ENCODE measurements around the gene PPP1R16B.
"Not testable (repeated sequence)": the region's sequence is repeated elsewhere in the genome, so short reads cannot be mapped to it uniquely, and the experiment has no call there.

Gene PPP1R16B

DNA sequence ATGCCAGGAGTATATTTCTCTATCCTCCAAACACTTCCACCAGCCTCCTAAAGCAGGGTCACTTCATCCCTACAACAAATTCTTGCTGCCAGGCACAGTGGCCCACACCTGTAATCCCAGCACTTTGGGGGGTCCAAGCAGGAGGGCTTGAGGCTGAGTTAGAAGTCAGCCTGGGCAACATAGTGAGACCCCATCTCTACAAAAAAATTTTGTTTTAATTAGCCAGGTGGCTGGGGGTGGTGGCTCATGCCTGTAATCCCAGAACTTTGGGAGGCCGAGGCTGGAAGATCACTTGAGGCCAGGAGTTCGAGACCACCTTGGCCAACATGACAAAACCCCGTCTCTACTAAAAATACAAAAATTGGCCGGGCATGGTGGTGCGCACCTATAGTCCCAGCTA, 11.4 kb upstream of the PPP1R16B start:
- not testable (repeated sequence) for DNase-seq

DNA sequence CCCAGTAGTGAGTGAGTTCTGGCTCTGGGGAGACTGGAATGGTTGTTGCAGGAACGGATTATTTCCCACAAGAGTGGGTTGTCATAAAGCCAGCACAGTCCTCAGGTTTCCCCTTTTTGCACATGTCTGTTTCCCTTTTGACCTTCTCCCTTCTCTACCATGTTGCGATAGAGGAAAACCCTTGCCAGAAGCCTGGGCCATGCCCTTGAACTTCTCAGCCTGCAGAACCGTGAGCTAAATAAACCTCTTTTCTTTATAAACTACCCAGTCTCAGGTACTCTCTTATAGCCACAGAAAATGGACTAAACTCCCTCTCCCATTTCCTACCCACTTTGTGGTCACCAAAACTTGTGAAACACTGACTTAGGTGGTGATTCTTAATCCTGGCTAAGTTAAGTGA, 7.2 kb upstream of the PPP1R16B start:
- DNase-seq = no peak

DNA sequence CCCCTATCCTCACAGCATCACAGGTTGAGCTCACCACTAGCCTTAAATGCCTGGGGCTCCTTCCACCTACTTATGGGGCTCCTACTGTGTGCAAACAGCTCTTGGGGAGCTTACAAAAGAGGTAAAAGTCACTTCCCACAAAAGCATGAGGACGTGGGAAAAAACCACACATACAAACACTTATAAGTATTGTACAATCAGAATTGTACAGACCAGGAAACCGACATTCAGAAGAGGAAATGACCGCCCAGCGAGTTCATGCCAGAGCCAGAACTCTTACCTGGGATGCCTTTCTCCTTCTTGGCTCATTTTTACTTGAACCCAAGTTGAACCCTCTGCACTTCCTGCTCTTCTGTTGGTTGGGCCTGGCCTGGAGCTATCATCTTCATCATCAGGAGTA, 6.3 kb upstream of the PPP1R16B start:
- no peak for DNase-seq

DNA sequence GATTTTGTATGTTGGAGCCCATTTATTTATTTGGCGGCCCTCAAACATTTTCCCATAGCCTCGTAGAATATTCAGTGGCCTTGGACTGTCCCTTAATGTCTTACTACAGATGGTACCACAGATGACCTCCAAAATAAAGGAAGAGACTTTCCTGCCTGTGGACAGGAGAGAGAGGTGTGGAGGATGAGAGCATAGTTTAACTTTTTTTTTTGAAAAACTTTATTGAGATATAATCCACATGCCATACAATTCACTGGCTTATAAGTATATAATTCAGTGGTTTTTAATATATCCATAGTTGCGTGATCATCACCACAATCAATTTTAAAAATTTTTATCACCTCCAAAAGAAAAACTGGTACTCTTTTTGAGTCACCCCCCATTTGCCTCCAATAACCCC, 4.6 kb upstream of the PPP1R16B start:
- no peak for DNase-seq

DNA sequence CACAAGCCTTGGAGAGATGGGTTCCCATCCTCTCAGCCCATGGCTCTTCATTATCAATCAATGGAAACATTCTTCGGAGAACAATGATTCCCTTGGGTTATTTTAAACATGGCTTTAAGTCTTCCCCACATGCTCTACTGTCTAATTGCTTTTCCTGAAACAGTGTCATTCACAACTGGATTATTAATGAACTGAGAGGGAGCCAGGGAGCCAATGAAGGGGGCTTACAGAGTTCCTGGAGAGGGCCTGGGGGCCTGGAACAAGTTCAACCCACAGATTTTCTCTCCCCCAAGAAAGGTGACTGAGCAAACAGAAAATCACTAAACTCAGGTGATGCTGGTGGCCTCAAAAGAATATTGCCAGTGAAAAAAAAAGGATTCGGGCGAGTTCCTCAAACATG, 1.3 kb upstream of the PPP1R16B start:
- DNase-seq = no peak

DNA sequence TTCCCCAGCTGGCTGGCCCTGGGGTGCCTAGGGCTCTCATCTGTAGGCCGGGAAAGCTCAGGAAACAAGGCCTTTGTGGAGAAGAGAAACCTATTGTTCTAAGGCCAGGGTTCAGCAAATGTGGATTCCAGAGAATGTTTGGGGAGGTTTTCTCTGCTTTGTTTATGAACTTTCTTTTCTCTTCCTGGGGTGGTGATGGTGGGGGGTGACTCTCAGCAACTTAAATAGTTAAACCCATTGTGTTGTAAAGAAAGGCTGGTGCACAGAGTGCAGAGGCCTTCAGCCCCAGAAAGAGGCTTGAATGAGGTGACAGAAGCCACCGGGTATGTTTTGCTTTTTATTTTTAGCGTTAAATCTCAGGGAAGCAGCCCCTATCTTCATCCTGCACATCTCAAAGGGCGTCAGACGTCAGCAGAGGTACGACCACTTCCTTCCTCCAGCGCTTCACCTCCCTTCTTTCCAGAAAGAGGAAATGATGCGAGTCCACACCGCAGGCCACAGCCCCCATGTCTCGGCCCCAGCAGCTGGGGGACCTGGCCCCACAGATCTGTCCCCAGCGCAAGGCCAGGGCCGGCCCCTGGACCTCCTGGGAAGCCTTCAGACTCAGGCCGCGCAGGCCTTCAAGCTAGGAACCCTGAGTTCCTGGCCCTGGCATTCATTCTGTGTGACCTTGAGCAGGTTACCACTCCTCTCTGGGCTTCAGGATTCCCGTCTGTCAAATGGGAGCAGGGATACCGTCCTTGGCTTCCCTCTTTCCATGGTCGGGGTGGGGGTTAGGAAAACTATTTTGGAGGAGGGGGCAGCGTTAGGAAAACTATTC, 605 bp upstream of the PPP1R16B start:
- no peak for DNase-seq

DNA sequence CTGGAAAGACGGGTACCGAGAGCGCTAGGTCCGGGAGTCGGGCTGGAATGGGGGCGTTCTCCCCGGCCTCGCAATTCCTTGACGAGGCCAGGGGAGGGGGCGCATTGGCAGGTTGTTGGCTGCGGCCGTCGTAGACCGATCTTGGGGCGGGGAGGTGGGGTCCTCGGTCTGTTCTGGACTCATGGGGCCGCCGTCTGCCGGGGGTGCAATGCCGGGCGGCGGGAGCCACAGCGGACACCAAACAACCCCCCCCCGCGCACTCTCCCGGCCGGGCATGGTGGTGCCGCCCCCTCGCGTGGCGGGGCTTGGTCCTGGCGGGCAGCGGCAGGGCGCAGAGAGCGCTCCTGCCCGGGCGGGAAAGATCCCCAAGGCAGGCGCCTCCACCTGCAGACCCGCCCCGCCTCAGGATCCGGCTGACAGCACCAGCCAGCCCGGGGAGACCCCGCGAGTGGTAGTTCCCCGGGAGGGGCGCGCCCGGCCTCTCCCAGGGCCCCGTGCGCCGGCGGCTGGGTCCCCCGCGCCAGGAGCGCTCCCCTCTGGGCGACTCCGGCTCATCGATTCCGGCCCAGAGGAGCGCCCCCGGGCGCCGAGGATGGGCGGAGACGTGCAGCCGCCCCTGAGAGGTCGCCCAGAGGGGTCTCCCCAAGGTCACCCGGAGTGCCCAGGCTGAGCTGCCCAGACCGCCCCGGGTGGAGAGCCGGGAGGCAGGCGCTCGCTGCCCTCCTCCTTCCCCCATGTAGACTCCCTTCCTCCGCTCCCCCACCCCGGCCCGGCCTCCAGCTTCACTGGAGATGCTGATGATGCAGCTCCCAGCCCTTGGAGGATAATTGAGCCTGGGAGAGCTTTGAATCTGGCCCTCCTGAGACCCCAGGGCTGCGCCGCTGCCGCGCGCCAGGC, 709 bp downstream of the PPP1R16B start:
- no peak for DNase-seq

DNA sequence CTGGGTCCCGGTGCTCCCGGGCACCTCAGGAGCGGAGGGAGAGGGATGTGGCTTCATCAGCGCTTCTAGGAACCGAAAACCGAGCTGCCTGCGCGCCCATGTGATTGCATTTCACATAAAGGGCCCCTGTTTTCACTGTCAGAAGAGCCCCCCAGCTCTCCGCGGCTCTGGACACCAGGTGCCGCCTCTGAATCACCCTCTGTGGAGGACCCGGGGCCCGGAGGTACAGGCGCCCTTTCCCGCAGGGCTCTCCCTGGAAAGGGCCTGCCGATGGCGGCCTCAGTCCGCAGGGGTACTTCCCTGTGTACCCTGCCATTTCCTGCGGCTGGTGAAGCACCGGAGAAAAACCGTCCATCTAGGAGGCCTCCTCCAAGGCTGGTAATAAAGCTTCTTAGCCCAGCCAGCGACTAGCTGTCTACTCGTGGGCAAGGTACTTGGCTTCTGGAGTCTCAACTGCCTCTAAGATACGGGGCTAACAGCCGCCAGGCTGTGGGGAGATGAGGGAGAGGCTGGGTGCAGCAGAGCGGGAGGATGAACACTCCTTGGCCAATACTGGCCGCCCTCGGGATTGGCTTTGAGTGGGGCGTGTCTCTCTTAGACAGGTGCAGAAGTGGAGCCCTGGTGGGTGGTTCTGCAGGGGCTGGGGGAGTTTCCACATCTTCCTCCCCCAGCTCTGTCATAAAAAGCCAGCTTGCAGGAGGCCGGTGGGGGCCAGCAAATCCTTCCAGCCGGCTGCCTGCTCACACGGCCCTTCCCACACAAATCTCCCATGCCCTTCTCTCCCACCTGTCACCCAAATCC, 1.6 kb downstream of the PPP1R16B start:
- DNase-seq = no peak

DNA sequence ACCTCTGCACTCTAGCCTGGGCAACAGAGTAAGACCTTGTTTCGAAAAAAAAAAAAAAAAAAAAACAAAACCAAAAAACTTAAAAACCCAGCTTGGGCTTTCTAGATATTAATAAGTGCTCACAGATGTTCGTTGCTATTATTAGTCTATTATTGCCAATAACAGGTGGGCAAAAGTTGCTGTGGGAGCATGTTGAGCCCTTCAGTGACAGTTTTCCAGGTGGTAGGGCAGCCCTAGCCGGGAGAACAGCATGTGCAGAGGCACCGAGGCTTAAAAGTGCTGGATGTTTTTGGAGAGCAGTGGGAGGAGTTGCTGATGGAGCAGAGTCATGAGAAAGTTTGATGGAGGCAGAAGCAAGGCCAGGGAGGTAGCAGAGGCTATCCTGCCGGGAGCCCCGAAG, 4.4 kb downstream of the PPP1R16B start:
- DNase-seq = no peak

DNA sequence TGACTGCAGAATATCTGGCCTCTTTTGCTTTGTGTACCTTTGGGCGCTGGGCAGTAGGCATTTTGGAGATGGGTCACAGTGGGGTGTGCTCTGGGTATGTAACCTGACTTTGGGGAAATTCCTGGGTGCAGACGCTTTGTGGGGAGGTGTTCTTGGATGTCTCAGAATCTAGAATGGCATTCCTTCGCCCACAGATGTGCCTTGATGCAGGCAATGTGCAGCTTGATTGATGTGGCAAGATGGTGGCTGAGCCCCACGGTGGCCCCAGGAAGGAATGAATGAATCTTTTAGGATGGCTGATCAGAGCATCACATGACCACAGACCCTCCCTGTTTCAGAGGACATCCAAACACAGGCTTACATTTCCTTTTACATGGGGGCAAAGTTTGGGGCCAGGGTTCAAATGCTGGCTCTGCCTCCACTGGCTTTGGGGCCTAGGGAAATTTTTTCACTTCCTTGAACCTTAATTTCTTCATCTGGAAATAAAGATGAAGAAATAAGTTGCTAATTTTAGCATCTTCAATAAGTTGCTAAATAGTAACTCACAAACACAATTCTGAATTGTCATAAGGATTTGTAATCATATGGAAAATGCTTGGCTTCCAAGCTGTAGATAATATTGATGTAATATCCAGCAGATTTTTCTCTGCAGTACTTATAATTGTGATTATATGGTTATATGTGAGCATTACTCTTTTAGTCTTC, 5.6 kb downstream of the PPP1R16B start:
- no peak for DNase-seq

DNA sequence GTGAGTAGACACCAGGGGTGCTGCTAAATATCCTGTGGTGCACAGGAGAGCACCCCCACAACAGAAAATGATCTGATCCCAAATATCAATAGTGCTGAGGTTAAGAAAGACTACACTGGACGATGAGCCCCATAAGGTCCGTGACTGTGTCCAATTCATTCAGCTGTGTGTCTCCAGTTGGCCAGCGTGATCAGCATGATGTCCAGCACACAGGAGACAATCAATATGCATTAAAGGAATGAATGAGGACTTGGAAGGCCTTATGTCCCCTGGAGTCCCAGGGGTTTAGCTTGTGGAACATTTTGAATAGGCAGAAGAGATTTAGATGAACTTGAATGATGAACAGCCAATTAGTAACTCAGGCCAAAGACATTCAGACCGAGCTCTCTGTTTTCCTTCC, 6.3 kb downstream of the PPP1R16B start:
- no peak for DNase-seq

DNA sequence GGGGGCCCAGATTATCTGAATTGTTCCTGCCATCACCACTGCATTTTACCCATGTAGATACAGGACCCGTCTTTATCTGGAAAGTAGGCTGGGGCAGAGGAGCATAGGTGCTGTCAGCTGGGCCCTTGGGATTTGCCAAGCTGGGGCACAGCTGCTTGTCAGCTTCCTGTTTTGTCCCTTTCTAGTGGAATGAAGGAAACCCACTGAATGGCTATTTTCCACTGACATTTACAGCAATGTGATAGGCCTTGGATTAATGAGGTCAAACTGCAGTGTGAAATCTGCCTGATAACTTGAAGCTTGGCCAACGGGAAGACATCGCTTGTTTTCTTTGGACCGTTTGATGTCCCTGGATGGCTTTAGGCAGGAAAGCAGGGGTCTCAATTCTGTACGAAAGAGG, 6.7 kb downstream of the PPP1R16B start:
- no peak for DNase-seq

DNA sequence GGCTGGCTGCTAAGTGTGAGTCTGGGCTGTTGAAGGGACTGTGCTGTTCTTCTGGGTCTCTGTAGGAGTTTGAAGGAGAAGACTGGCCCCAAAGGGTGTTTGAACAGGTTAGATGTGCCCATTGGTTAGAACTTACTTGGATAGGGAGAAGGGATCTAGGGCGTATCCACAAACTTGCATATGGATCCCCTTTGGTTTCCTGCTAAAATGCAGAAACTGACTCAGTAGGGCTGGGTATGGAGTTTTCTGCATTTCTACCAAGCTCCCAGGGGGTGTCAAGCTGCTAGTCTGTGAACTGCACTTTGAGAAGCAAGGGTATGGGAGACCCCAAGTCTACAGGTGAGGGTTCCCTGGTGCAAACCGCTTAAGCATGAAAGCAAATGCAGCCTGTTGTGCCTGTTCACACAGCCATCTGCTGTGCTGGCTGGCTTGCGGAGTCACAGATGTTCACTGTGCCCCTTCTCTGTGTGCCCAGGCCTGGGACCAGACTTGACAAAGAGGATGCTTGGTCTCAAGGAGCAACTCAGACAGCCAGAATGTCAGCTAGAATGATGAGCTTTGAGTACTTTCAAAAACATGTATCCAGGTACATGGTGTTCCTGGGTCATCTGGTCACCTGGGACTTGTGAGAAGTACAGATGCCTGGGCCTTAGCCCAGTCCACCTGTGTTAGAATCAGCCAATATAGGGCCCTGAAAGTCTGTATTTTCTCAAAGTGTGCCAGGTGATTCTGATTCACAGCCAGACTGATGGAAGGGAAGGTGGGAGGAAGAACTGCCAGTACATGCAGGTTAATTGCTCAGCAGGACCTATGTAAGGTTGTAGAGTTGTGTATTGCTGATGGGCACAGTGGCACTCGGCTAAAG, 7.4 kb downstream of the PPP1R16B start:
- no peak for DNase-seq

DNA sequence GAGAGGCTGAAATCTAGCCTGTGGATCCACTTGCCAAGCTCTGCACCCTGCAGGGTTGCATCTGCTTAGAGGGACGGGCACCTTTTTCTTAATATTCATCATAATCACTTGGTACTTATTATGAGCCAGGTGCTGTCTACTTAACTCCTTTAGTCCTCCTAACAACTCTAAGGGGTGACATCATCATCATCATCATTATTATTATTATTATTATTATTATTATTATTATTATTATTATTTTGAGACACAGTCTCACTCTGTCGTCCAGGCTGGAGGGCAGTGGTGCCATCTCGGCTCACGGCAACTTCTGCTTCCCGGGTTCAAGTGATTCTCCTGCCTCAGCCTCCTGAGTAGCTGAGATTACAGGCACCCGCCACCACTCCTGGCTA, 8.1 kb downstream of the PPP1R16B start:
- DNase-seq = not testable (repeated sequence)

DNA sequence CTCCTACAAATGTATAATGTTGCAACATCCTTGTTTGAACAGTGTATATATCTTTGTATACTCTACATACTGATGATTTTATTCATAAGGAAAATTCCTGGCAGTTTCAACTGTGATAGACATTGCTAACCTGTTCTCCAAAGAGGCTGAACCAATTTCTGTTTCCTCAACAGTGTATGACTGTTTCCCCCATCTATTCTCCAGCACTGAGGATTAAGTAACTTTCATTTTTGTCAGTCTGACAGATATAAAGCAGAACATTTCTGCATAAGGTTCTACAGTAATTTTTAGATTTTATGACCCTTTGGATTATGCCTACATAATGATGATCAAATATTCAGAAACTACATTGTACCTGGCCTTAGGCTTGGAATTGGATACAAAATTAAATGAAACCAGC, 9.9 kb downstream of the PPP1R16B start:
- DNase-seq = no peak

DNA sequence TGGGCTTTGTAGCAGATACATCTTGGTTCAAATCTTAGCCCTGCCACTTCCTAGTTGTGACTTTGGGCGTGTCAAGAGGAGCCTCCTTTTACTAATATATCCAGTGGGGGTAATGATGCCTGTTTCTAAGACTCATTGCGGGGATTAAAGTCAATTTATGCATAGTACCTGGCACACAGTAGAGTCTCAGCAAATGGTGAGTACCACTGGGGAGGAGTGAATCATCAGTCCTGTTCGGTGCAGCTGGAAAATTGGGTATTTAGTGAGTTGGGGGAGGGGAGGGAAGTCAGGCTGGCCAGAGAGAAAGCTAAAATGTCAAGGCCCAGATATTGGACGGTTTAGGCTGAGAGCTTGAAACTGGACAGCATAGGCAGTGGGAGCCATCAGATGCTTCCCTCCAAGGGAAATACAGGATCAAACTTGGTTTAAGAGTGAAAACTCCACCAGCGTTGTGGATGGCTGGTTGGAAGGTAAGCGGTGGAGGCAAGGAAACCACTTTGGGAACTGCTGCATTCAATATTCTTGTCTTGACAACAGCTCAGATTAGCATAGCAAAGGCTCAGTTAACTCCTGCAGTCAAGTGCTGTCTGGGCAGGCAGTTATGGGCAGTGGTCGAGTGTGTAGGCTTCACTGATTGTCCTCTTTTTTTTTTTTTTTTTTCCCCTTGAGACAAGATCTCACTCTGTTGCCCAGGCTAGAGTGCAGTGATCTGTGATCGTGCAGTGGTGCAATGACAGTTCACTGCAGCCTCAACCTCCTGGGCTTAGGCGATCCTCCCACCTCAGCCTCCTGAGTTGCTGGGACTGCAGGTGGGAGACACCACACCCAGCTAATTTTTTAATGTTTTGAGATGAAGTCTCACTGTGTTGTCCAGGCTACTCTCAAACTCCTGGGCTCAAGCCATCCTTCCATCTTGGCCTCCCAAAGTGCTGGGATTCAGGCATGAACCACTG, 12.9 kb downstream of the PPP1R16B start:
- DNase-seq = no peak

DNA sequence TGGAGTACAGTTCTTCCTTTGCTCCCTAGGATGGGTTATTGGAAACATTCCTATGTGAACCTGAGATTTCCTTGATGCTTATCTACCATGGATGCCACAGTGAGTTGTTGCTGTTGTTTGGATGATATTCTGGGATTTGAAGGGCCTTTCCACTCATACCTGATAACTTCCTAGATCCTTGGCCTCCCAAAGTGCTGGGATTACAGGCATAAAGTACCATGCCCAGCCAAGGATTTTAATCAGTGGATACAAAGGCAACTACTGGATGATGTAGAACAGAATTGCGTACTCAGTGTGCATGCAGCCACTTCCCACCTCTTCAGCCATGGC, 20.0 kb downstream of the PPP1R16B start:
- no peak for DNase-seq

DNA sequence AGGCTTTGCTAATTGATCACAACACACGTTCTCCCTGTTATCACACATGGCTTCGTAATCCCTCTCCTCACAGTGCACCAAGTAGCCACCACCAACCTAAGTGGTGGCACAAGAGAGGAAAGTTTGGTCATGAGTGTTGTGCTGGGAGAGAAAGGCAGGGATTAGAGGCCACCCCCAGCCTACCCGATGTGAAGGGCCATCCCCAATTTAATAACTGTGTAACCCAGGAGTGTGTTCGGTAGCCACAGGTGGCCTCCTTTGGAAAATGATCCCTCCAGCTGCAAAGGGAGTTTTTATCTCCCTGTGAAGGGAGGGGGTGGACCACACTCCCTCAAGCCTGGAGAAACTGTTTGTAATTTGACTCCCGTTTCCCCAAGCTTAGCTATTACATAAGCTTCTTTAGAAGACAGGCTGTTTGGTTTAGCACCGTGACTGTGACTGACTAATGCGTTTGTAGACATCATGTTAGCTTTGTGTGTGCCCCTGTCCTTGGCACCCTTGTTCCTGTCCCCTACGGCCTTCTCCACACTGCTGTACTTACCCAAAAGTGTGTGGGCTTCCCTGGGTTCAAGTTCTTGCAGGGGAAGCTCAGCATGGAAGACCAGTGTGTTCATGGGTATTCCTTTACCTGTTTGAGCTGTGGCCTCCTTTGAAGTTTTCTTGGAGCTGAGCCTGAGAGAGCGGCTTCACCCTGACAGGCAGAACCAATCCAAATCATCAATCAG, 20.6 kb downstream of the PPP1R16B start:
- DNase-seq = no peak

DNA sequence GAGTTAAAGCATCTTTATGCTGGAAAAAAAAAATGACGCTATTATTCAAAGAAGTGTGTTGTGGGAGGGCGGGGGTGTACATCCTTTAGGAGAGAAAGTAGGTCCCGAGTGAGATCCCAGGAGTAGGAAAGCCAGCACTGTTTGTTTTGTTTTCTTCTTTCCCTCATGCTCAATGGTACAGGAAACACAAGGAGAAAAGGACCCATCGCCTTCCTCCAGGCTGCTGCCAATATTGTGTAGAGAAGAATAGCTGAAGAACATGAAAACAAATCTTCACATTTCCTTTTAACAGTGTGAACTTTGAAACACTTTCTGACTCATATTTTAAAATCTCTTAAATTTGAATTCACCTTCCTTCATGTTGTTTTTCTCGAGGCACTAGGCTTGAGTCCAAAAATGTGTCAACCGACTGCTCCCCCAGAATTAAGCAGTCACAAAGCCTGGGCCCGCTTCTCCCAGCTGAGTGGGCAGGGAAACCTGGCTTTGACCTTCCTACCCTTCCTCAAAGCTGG, 22.3 kb downstream of the PPP1R16B start:
- DNase-seq = no peak

Measured in cortex of kidney (tissue), 1 donor.